HEK293 (cell line): ENCODE data around the gene CALHM4.

Experiments used
- KLF1 ChIP-seq: fragments of 450-650 bp; formaldehyde crosslinking; IDR thresholded peaks from 2 replicates; pipeline ENCODE4 v1.5.1; 2016; ENCODE audit warnings: missing biosample characterization, missing genetic modification characterization
- OSR2 ChIP-seq: fragments of 450-650 bp; formaldehyde crosslinking; IDR thresholded peaks from 2 replicates; pipeline ENCODE4 v1.5.1; 2016; ENCODE audit warnings: missing biosample characterization, missing genetic modification characterization
- OVOL3 ChIP-seq: fragments of 450-650 bp; formaldehyde crosslinking; IDR thresholded peaks from 2 replicates; pipeline ENCODE4 v1.5.1; 2016; ENCODE audit warnings: missing biosample characterization, missing genetic modification characterization
- PRDM10 ChIP-seq: fragments of 450-650 bp; formaldehyde crosslinking; IDR thresholded peaks from 2 replicates; pipeline ENCODE4 v1.5.1; 2016; ENCODE audit warnings: missing biosample characterization, missing genetic modification characterization
- PRDM2 ChIP-seq: fragments of 450-650 bp; formaldehyde crosslinking; IDR thresholded peaks from 2 replicates; pipeline ENCODE4 v1.5.1; 2016; ENCODE audit warnings: missing biosample characterization, missing genetic modification characterization, borderline replicate concordance
- SP3 ChIP-seq: fragments of 450-650 bp; formaldehyde crosslinking; IDR thresholded peaks from 2 replicates; pipeline ENCODE4 v1.5.1; 2016; ENCODE audit warnings: missing biosample characterization, missing genetic modification characterization
- TSHZ1 ChIP-seq: fragments of 450-650 bp; formaldehyde crosslinking; IDR thresholded peaks from 2 replicates; pipeline ENCODE4 v1.5.1; 2016; ENCODE audit warnings: missing biosample characterization, missing genetic modification characterization, borderline replicate concordance
- ZBTB17 ChIP-seq: fragments of 450-650 bp; formaldehyde crosslinking; IDR thresholded peaks from 2 replicates; pipeline ENCODE4 v1.5.1; 2016; ENCODE audit warnings: missing biosample characterization, missing genetic modification characterization
- ZBTB26 ChIP-seq: fragments of 450-650 bp; formaldehyde crosslinking; optimal IDR thresholded peaks from 2 replicates; pipeline ENCODE3; 2016; ENCODE audit warnings: missing biosample characterization, mild to moderate bottlenecking, missing genetic modification characterization
- ZBTB8A ChIP-seq: fragments of 450-650 bp; formaldehyde crosslinking; IDR thresholded peaks from 2 replicates; pipeline ENCODE4 v1.5.1; 2016; ENCODE audit warnings: missing biosample characterization, missing genetic modification characterization
- ZFP37 ChIP-seq: fragments of 450-650 bp; formaldehyde crosslinking; IDR thresholded peaks from 2 replicates; pipeline ENCODE4 v1.5.1; 2016; ENCODE audit warnings: missing biosample characterization, missing genetic modification characterization
- ZNF23 ChIP-seq: fragments of 450-650 bp; formaldehyde crosslinking; IDR thresholded peaks from 2 replicates; pipeline ENCODE4 v1.5.1; 2016; ENCODE audit warnings: missing biosample characterization, missing genetic modification characterization, borderline replicate concordance
- ZNF350 ChIP-seq: fragments of 450-650 bp; formaldehyde crosslinking; IDR thresholded peaks from 2 replicates; pipeline ENCODE4 v1.5.0; 2017; ENCODE audit warnings: missing biosample characterization, mild to moderate bottlenecking, missing genetic modification characterization
- ZNF362 ChIP-seq: fragments of 450-650 bp; formaldehyde crosslinking; IDR thresholded peaks from 2 replicates; pipeline ENCODE4 v1.5.1; 2016; ENCODE audit warnings: missing biosample characterization, missing genetic modification characterization
- ZNF449 ChIP-seq: fragments of 450-650 bp; formaldehyde crosslinking; IDR thresholded peaks from 2 replicates; pipeline ENCODE4 v1.5.1; 2017; ENCODE audit warnings: missing biosample characterization, mild to moderate bottlenecking, missing genetic modification characterization, moderate library complexity
- ZNF473 ChIP-seq: fragments of 450-650 bp; formaldehyde crosslinking; IDR thresholded peaks from 2 replicates; pipeline ENCODE4 v1.5.1; 2017; ENCODE audit warnings: missing biosample characterization, missing genetic modification characterization
- ZNF580 ChIP-seq: fragments of 450-650 bp; formaldehyde crosslinking; IDR thresholded peaks from 2 replicates; pipeline ENCODE4 v1.5.1; 2016; ENCODE audit warnings: missing biosample characterization, missing genetic modification characterization
- ZNF626 ChIP-seq: fragments of 450-650 bp; sonication (Bioruptor Pico); formaldehyde crosslinking; IDR thresholded peaks from 2 replicates; pipeline ENCODE4 v1.5.1; 2018; ENCODE audit warnings: missing biosample characterization, missing genetic modification characterization, inconsistent platforms
- ZNF677 ChIP-seq: fragments of 450-650 bp; IDR thresholded peaks from 2 replicates; pipeline ENCODE4 v1.5.0; 2018; ENCODE audit warnings: missing biosample characterization, mild to moderate bottlenecking, missing genetic modification characterization, moderate library complexity

CALHM4 gene

GRCh38 chr6:116570856-116571682 lies 17.5 kb downstream of the CALHM4 start, which contains the start of gene RWDD1 (continued):
- peak; percentile 92 for TF ChIP-seq ZBTB26 (tag by site-specific recombination)
- TF ChIP-seq ZNF677 (tag by site-specific recombination): no peak
- no peak; the same call in 1 of the 2 replicates for TF ChIP-seq OSR2 (tag by site-specific recombination)
- peak; percentile 61; the same call in 1 of the 2 replicates for TF ChIP-seq ZNF362 (tag by site-specific recombination)
- no peak for TF ChIP-seq ZNF473
- TF ChIP-seq ZNF449: no peak
- TF ChIP-seq ZNF350: no peak
- no peak; the same call in 1 of the 2 replicates for TF ChIP-seq ZFP37 (tag by site-specific recombination)
- no peak for TF ChIP-seq PRDM2
- TF ChIP-seq ZNF580 (tag by site-specific recombination): peak; percentile 63; the same call in 1 of the 2 replicates
- no peak for TF ChIP-seq OVOL3 (tag by site-specific recombination)
- no peak for TF ChIP-seq TSHZ1 (tag by site-specific recombination)
- TF ChIP-seq PRDM10 (tag by site-specific recombination): peak; percentile 94
- TF ChIP-seq ZNF23: no peak
- TF ChIP-seq ZNF626: no peak
- 0 out of 2 replicates have a peak, but pooled peaks have one; percentile 14 for TF ChIP-seq KLF1 (tag by site-specific recombination)
- peak; percentile 76 for TF ChIP-seq SP3
- TF ChIP-seq ZBTB8A (tag by site-specific recombination): peak; percentile 93
- peak; percentile 100 for TF ChIP-seq ZBTB17 (tag by site-specific recombination)
